HAP-1 (cell line): Measurements from ENCODE around the gene MCM8.

Experiments used
- DNase-seq, 2 experiments: peaks; one replicate each; pipeline ENCODE4 v3.0.0-alpha.2; 2016 to 2020; ENCODE audit warnings: low spot score in 2 of 2
- H3K27me3 ChIP-seq: fragments of 250-450 bp; sonication (Bioruptor Pico); 2 replicates; pipeline ENCODE4 v1.5.1; 2020; ENCODE audit warnings: low read depth, mild to moderate bottlenecking, moderate library complexity
- H3K36me3 ChIP-seq: fragments of 250-450 bp; sonication (Bioruptor Pico); replicated peaks from 2 replicates; pipeline ENCODE4 v1.5.1; 2020; ENCODE audit warnings: mild to moderate bottlenecking
- H3K4me1 ChIP-seq: fragments of 250-450 bp; sonication (Bioruptor Pico); 2 replicates; pipeline ENCODE4 v1.5.1; 2020; ENCODE audit warnings: mild to moderate bottlenecking
- H3K4me3 ChIP-seq: fragments of 250-450 bp; sonication (Bioruptor Pico); 2 replicates; pipeline ENCODE4 v1.5.1; 2020; ENCODE audit warnings: mild to moderate bottlenecking, moderate library complexity
- H3K9me3 ChIP-seq: fragments of 250-450 bp; sonication (Bioruptor Pico); 2 replicates; pipeline ENCODE4 v1.5.1; 2020; ENCODE audit warnings: mild to moderate bottlenecking, moderate library complexity
- in situ Hi-C: fragments of 300-500 bp; cut with MboI; formaldehyde crosslinking; loops from 3 replicates; pipeline ENCODE4 v1.14.3; 2020; ENCODE audit warnings: low sequenced_read_pairs, inconsistent platforms, mixed read lengths

MCM8 gene

DNA sequence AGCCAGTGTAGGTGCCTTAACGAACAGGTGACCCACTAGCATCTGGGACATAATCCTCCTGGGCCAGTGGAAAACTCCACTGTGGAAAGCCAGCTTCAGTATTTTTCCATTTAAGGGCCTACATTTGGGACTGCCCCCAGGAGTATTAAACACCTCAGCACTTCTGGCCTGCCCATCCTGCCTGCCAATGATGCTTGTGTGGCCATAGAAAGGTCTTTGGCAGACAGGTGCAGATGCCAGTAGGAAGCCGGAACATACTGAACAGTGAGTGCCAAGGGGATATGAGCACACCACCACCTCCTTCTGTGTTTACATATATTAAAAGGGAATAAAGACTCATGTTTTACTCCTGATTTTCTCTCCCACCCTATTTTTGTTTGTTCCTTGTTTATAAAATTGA, 19.9 kb downstream of the MCM8 start:
- Histone ChIP-seq H3K4me3 (no peak overlapping the region), H3K27me3 (no peaks in the 10 kb centered on the region), H3K4me1 (peaks cover 41% of the 10 kb centered on the region), H3K36me3 (peaks cover 39% of the 10 kb centered on the region), H3K9me3 (no peaks in the 10 kb centered on the region)
- DNase-seq: no peak
- in situ Hi-C loops: no loop called here

GRCh38 chr20:5971203-5971602, 20.8 kb downstream of the MCM8 start:
- Histone ChIP-seq H3K9me3 (no peaks in the 10 kb centered on the region), H3K4me3 (no peak overlapping the region), H3K4me1 (peaks cover 37% of the 10 kb centered on the region), H3K36me3 (peaks cover 44% of the 10 kb centered on the region), H3K27me3 (no peaks in the 10 kb centered on the region)
- in situ Hi-C loops: no loop called here
- peak in 1 of 2 experiments; percentile 86 for DNase-seq

GRCh38 chr20:5973172-5973571, 22.7 kb downstream of the MCM8 start:
- in situ Hi-C loops: no loop called here
- Histone ChIP-seq H3K27me3 (no peaks in the 10 kb centered on the region), H3K9me3 (no peaks in the 10 kb centered on the region), H3K4me3 (no peak overlapping the region), H3K36me3 (peaks cover 52% of the 10 kb centered on the region), H3K4me1 (peaks cover 30% of the 10 kb centered on the region)
- DNase-seq: no peak

DNA sequence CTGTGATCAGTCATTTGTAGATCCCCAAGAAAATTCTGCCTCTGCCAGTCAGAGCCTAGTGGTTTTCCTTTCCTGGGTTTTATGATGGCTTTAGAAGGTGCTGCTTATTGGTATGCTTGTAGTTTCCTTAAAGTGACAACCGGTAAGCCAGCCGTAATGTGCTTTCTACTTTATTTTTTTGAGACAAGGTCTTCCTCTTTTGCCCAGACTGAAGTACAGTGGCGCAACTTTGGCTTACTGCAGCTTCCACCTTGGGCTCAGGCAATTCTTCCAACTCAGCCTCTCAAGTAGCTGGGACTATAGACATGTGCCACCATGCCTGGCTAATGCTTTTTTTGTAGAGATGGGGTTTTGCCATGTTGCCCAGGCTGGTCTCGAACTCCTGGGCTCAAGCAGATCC, 23.5 kb downstream of the MCM8 start:
- H3K36me3 ChIP-seq: peaks cover 59% of the 10 kb centered on the region
- H3K27me3 ChIP-seq: no peaks in the 10 kb centered on the region
- peaks cover 24% of the 10 kb centered on the region for H3K4me1 ChIP-seq

DNA sequence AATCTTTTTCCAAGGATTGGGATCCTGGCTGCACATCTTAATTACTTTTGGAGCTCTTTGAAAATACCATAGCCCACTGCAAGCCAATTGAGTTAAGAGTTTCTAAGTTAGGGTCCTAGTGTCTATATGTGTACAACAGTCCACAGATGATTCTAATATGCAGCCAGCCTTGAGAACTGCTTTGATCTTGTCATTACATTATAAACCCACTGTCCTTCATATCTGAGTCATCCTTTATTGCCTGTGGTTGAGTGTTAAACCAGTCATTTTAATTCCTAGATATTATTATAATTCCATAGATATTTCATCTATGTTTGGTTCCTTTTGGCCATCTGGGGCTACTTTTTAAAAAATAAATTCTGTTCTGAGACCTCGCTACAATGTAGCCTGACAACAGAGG, 24.1 kb downstream of the MCM8 start:
- Histone ChIP-seq H3K9me3 (no peaks in the 10 kb centered on the region), H3K4me3 (no peak overlapping the region), H3K4me1 (peaks cover 20% of the 10 kb centered on the region), H3K36me3 (peaks cover 64% of the 10 kb centered on the region), H3K27me3 (no peaks in the 10 kb centered on the region)
- no peak for DNase-seq
- in situ Hi-C loops: no loop called here

More for the DNA sequence above, 23.5 kb downstream of the MCM8 start:
- Histone ChIP-seq H3K4me3 (no peak overlapping the region), H3K9me3 (no peaks in the 10 kb centered on the region)
- in situ Hi-C loops: no loop called here
- no peak for DNase-seq

GRCh38 chr20:5975778-5976177, 25.3 kb downstream of the MCM8 start:
- H3K9me3 ChIP-seq: no peaks in the 10 kb centered on the region
- H3K4me1 ChIP-seq: peaks cover 9% of the 10 kb centered on the region
- no peak overlapping the region for H3K4me3 ChIP-seq
- in situ Hi-C loops: no loop called here
- peaks cover 70% of the 10 kb centered on the region for H3K36me3 ChIP-seq
- H3K27me3 ChIP-seq: no peaks in the 10 kb centered on the region
- DNase-seq: no peak

DNA sequence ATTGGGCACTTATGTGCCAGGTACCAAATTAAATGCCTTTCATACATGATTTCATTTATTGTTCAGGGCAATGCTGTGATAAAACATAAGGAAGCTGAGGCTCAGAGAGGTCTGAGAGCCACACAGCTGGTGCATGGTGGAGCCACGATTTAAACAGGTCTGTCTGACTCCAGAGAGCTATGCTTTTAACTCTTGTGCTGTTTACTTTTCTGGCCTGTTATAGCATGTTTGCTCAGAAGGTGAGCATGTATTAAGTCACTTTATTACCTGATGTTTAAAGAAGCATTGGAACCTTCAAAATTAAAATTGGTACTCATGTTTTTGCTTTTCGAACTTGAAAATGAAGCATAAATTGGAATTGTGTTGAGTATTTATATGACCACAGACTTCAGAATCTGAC, 26.8 kb downstream of the MCM8 start:
- H3K4me1 ChIP-seq: no peaks in the 10 kb centered on the region
- H3K4me3 ChIP-seq: no peak overlapping the region
- no peak for DNase-seq
- peaks cover 81% of the 10 kb centered on the region for H3K36me3 ChIP-seq
- H3K9me3 ChIP-seq: no peaks in the 10 kb centered on the region
- in situ Hi-C loops: no loop called here
- no peaks in the 10 kb centered on the region for H3K27me3 ChIP-seq

- Histone ChIP-seq H3K27me3 (no peaks in the 10 kb centered on the region), H3K9me3 (no peaks in the 10 kb centered on the region), H3K4me3 (no peak overlapping the region), H3K36me3 (peaks cover 83% of the 10 kb centered on the region), H3K4me1 (no peaks in the 10 kb centered on the region)
- in situ Hi-C loops: no loop called here
- DNase-seq: no peak
These were observed 27.5 kb downstream of the MCM8 start for GRCh38 chr20:5977975-5978374.

GRCh38 chr20:5979801-5980200, 29.3 kb downstream of the MCM8 start:
- H3K9me3 ChIP-seq: no peaks in the 10 kb centered on the region
- no peak overlapping the region for H3K4me3 ChIP-seq
- H3K36me3 ChIP-seq: peaks cover 84% of the 10 kb centered on the region
- in situ Hi-C loops: no loop called here
- H3K27me3 ChIP-seq: no peaks in the 10 kb centered on the region
- H3K4me1 ChIP-seq: no peaks in the 10 kb centered on the region
- DNase-seq: no peak

GRCh38 chr20:5980720-5981538, 30.5 kb downstream of the MCM8 start:
- Histone ChIP-seq H3K27me3 (no peaks in the 10 kb centered on the region), H3K4me3 (no peak overlapping the region), H3K9me3 (no peaks in the 10 kb centered on the region), H3K36me3 (peaks cover 86% of the 10 kb centered on the region), H3K4me1 (no peaks in the 10 kb centered on the region)
- DNase-seq: no peak
- in situ Hi-C loops: no loop called here

GRCh38 chr20:5987383-5987782, 36.9 kb downstream of the MCM8 start:
- Histone ChIP-seq H3K36me3 (peaks cover 85% of the 10 kb centered on the region), H3K9me3 (no peaks in the 10 kb centered on the region), H3K4me1 (peaks cover 14% of the 10 kb centered on the region), H3K4me3 (no peak overlapping the region), H3K27me3 (no peaks in the 10 kb centered on the region)
- in situ Hi-C loops: no loop called here
- DNase-seq: no peak

- in situ Hi-C loops: no loop called here
- peaks cover 77% of the 10 kb centered on the region for H3K36me3 ChIP-seq
- H3K4me1 ChIP-seq: peaks cover 15% of the 10 kb centered on the region
- no peaks in the 10 kb centered on the region for H3K9me3 ChIP-seq
- H3K4me3 ChIP-seq: no peak overlapping the region
- H3K27me3 ChIP-seq: no peaks in the 10 kb centered on the region
- DNase-seq: no peak
These were observed 39.1 kb downstream of the MCM8 start for GRCh38 chr20:5989539-5989938.

DNA sequence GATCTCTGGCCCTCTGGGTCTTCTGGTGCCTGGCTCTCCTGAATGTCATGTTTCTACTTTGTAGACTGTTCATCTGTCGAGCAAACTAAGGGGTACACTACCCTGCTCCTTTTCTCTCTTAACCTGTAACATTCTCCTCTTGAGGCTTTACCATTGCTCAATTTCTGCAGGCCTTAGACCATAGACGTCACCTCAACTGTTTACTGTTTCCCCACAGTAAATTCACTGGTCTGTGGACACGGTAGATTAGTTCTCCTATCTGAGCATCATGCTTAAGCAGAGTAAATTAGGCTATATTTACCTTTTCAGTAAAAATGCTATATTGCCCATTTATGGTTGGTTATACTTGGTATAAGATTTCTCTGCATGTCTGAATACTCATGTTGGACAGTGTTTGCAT, 40.5 kb downstream of the MCM8 start:
- no peak for DNase-seq
- Histone ChIP-seq H3K27me3 (no peaks in the 10 kb centered on the region), H3K9me3 (no peaks in the 10 kb centered on the region), H3K4me1 (peaks cover 15% of the 10 kb centered on the region), H3K36me3 (peaks cover 79% of the 10 kb centered on the region), H3K4me3 (no peak overlapping the region)
- in situ Hi-C loops: no loop called here

DNA sequence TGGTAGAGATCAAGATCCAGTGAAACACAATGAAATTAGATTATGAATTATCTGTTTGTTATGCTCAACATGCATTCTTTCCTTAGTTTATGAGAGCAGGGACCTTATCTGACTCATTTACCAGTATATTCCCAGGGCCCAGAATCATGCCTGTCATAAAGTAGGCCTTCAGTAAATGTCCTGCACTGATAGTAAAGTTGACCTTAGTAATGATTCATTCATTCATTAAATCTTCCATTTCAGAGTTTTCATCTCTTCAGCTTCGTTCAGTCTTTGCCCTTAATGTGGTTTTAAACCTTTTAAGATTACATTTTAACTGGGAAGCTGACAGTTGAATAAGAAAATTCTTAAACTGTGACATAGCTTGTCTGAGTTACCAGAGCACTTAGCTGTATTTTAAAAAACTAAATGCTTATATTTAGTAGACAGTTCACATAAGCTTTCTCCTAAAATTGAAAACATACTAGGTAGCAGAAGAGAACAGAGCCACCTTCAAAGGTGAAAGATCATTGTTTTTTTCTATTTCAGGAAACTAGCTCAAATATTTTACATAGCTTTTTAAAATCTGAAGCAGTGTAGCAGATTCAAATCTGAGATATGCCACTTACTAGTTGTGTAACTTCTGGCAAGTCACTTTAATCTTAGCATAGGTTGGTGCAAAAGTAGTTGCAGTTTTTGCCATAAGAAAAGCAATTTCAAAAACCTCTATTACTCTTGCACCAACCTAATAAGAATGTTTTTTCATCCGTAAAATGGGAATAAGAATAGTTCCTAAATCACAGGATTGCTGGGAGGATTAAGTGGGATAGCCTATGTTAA, 41.4 kb downstream of the MCM8 start:
- Histone ChIP-seq H3K4me1 (peaks cover 15% of the 10 kb centered on the region), H3K4me3 (no peak overlapping the region), H3K27me3 (no peaks in the 10 kb centered on the region), H3K9me3 (no peaks in the 10 kb centered on the region), H3K36me3 (peaks cover 76% of the 10 kb centered on the region)
- in situ Hi-C loops: no loop called here
- no peak for DNase-seq
